OCI-LY1 (cell line): ENCODE results near the gene IFT25.

Experiments used
- H2AFZ ChIP-seq: fragments of 200-600 bp; sonication (generic), shearing (Covaris generic); 2 replicates; pipeline ENCODE4 v1.6.0; 2014; ENCODE audit warnings: antibody characterized with exemption, mild to moderate bottlenecking, low read length
- H3F3A ChIP-seq: fragments of 200-600 bp; sonication (generic), shearing (Covaris generic); 2 replicates; pipeline ENCODE4 v1.6.0; 2014; ENCODE audit warnings: mild to moderate bottlenecking, antibody characterized with exemption, low read length, moderate library complexity; ENCODE audit not compliant: insufficient read depth
- H3K27ac ChIP-seq: fragments of 200-600 bp; sonication (generic); 2 replicates; pipeline ENCODE4 v1.5.1; 2014; ENCODE audit warnings: low read length, mixed run types, mild to moderate bottlenecking, low read depth; ENCODE audit not compliant: poor library complexity, severe bottlenecking
- H3K27me3 ChIP-seq: fragments of 200-600 bp; sonication (generic); 2 replicates; pipeline ENCODE4 v1.6.0; 2014; ENCODE audit warnings: antibody characterized with exemption, mild to moderate bottlenecking, low read length, moderate library complexity; ENCODE audit not compliant: insufficient read depth
- H3K36me3 ChIP-seq: fragments of 200-600 bp; sonication (generic); 2 replicates; pipeline ENCODE4 v1.6.1; 2014; ENCODE audit warnings: mild to moderate bottlenecking, antibody characterized with exemption, low read length, moderate library complexity, mixed read lengths; ENCODE audit not compliant: insufficient read depth
- H3K4me1 ChIP-seq: fragments of 200-600 bp; sonication (generic); 2 replicates; pipeline ENCODE4 v1.5.1; 2014; ENCODE audit warnings: mild to moderate bottlenecking, low read length, moderate library complexity; ENCODE audit not compliant: insufficient read depth, severe bottlenecking
- H3K4me2 ChIP-seq: fragments of 200-600 bp; sonication (generic), shearing (Covaris generic); 2 replicates; pipeline ENCODE4 v1.6.1; 2014; ENCODE audit warnings: low read length
- H3K4me3 ChIP-seq: fragments of 200-600 bp; sonication (generic); 2 replicates; pipeline ENCODE4 v1.5.1; 2014; ENCODE audit warnings: low read length, low read depth, mild to moderate bottlenecking, mixed read lengths; ENCODE audit not compliant: poor library complexity, severe bottlenecking
- H3K79me2 ChIP-seq: fragments of 200-600 bp; shearing (Covaris generic); 2 replicates; pipeline ENCODE4 v1.6.1; 2016; ENCODE audit warnings: mixed run types, low read length, mixed read lengths; ENCODE audit not compliant: insufficient read depth
- H3K9ac ChIP-seq: fragments of 200-600 bp; sonication (generic), shearing (Covaris generic); 2 replicates; pipeline ENCODE4 v1.6.1; 2014; ENCODE audit warnings: mild to moderate bottlenecking, low read length, mixed read lengths
- H3K9me2 ChIP-seq: fragments of 200-600 bp; sonication (generic), shearing (Covaris generic); 2 replicates; pipeline ENCODE4 v1.6.1; 2014; ENCODE audit warnings: low read depth, mild to moderate bottlenecking, low read length, mixed read lengths
- H3K9me3 ChIP-seq: fragments of 200-600 bp; shearing (Covaris generic); 2 replicates; pipeline ENCODE4 v1.6.1; 2014; ENCODE audit warnings: low read length, mixed read lengths
- H4K20me1 ChIP-seq: fragments of 200-600 bp; sonication (generic), shearing (Covaris generic); 2 replicates; pipeline ENCODE4 v1.6.0; 2016; ENCODE audit warnings: mild to moderate bottlenecking, low read length; ENCODE audit not compliant: insufficient read depth
- CTCF ChIP-seq: fragments of 200-600 bp; sonication (generic), shearing (Covaris generic); IDR thresholded peaks from 2 replicates; pipeline ENCODE4 v1.5.1; 2017; ENCODE audit warnings: mild to moderate bottlenecking, antibody characterized with exemption, low read length, moderate library complexity, mixed read lengths
- EZH2 ChIP-seq: fragments of 200-600 bp; sonication (generic), shearing (Covaris generic); IDR thresholded peaks from 2 replicates; pipeline ENCODE4 v1.8.0; 2017; ENCODE audit warnings: borderline replicate concordance, mixed run types, mild to moderate bottlenecking, antibody characterized with exemption, low read length, moderate library complexity, mixed read lengths

IFT25 gene

GRCh38 chr1:53919675-53920066, 25.8 kb downstream of the IFT25 start:
- H3K79me2 ChIP-seq, result no peaks in the 10 kb centered on the region
- H3K36me3 ChIP-seq, result peaks cover 44% of the 10 kb centered on the region
- H4K20me1 ChIP-seq, result no peaks in the 10 kb centered on the region
- H3K9me3 ChIP-seq, result no peaks in the 10 kb centered on the region
- H3K4me3 ChIP-seq, result no peak overlapping the region
- H3K27me3 ChIP-seq, result no peaks in the 10 kb centered on the region
- no peaks in the 10 kb centered on the region for H3F3A ChIP-seq
- no peak overlapping the region for H3K4me2 ChIP-seq
- no peak overlapping the region for H2AFZ ChIP-seq
- H3K4me1 ChIP-seq, result no peaks in the 10 kb centered on the region
- TF ChIP-seq CTCF (no peak), EZH2 (no peak)
- H3K9me2 ChIP-seq, result no peaks in the 10 kb centered on the region
- no peak overlapping the region for H3K9ac ChIP-seq
- no peak overlapping the region for H3K27ac ChIP-seq

- H3K79me2 ChIP-seq, result no peaks in the 10 kb centered on the region
- no peaks in the 10 kb centered on the region for H3K9me2 ChIP-seq
- no peak overlapping the region for H3K27ac ChIP-seq
- no peaks in the 10 kb centered on the region for H3K27me3 ChIP-seq
- no peak overlapping the region for H3K4me3 ChIP-seq
- H3K9ac ChIP-seq, result no peak overlapping the region
- no peak overlapping the region for H2AFZ ChIP-seq
- no peak for TF ChIP-seq EZH2
- TF ChIP-seq CTCF, result no peak
- H3K36me3 ChIP-seq, result peaks cover 38% of the 10 kb centered on the region
- H3K9me3 ChIP-seq, result no peaks in the 10 kb centered on the region
- no peak overlapping the region for H3K4me2 ChIP-seq
- no peaks in the 10 kb centered on the region for H4K20me1 ChIP-seq
- H3K4me1 ChIP-seq, result no peaks in the 10 kb centered on the region
- no peaks in the 10 kb centered on the region for H3F3A ChIP-seq
Measured at GRCh38 chr1:53918343-53918742, 27.2 kb downstream of the IFT25 start.

- no peak overlapping the region for H3K4me2 ChIP-seq
- TF ChIP-seq EZH2, result no peak
- no peaks in the 10 kb centered on the region for H3K79me2 ChIP-seq
- no peak overlapping the region for H3K4me3 ChIP-seq
- H2AFZ ChIP-seq, result no peak overlapping the region
- no peak overlapping the region for H3K27ac ChIP-seq
- H3K27me3 ChIP-seq, result no peaks in the 10 kb centered on the region
- H3K9me3 ChIP-seq, result no peaks in the 10 kb centered on the region
- peaks cover 3% of the 10 kb centered on the region; the same call in 1 of the 2 replicates for H3K36me3 ChIP-seq
- H3K9ac ChIP-seq, result no peak overlapping the region
- no peaks in the 10 kb centered on the region for H3K4me1 ChIP-seq
- no peaks in the 10 kb centered on the region for H4K20me1 ChIP-seq
- H3F3A ChIP-seq, result no peaks in the 10 kb centered on the region
- no peaks in the 10 kb centered on the region for H3K9me2 ChIP-seq
Measured at GRCh38 chr1:53913352-53914033, 32.0 kb downstream of the IFT25 start.

GRCh38 chr1:53911442-53911841, 34.1 kb downstream of the IFT25 start:
- TF ChIP-seq CTCF, result no peak
- no peak for TF ChIP-seq EZH2
- H3F3A ChIP-seq, result no peaks in the 10 kb centered on the region
- no peaks in the 10 kb centered on the region for H4K20me1 ChIP-seq
- no peak overlapping the region for H3K4me3 ChIP-seq
- no peaks in the 10 kb centered on the region for H3K9me3 ChIP-seq
- no peaks in the 10 kb centered on the region for H3K36me3 ChIP-seq
- no peaks in the 10 kb centered on the region for H3K27me3 ChIP-seq
- H3K9ac ChIP-seq, result no peak overlapping the region
- no peaks in the 10 kb centered on the region for H3K4me1 ChIP-seq
- no peak overlapping the region for H3K4me2 ChIP-seq
- no peak overlapping the region for H2AFZ ChIP-seq
- no peaks in the 10 kb centered on the region for H3K79me2 ChIP-seq
- H3K9me2 ChIP-seq, result no peaks in the 10 kb centered on the region
- no peak overlapping the region for H3K27ac ChIP-seq
